MM.1S (cell line): Measurements from ENCODE around the gene DAND5.
"Not testable (repeated sequence)": the region's sequence is repeated elsewhere in the genome, so short reads cannot be mapped to it uniquely, and the experiment has no call there.

Experiments used
- DNase-seq: peaks from one replicate; pipeline ENCODE4 v3.0.0-alpha.2; 2015
- H2AFZ ChIP-seq: fragments of 300-600 bp; sonication (generic); 2 replicates; pipeline ENCODE4 v1.6.0; 2016; ENCODE audit warnings: antibody characterized with exemption, low read length
- H3F3A ChIP-seq: fragments of 300-600 bp; sonication (generic); 2 replicates; pipeline ENCODE4 v1.6.1; 2016; ENCODE audit warnings: mild to moderate bottlenecking, antibody characterized with exemption, low read length, moderate library complexity, mixed read lengths; ENCODE audit not compliant: insufficient read depth
- H3K27ac ChIP-seq: fragments of 300-600 bp; sonication (generic); 2 replicates; pipeline ENCODE4 v1.5.1; 2016; ENCODE audit warnings: mild to moderate bottlenecking, low read length
- H3K27me3 ChIP-seq: fragments of 300-600 bp; sonication (generic); replicated peaks from 2 replicates; pipeline ENCODE4 v1.6.0; 2016; ENCODE audit warnings: low read length; ENCODE audit not compliant: insufficient read depth
- H3K36me3 ChIP-seq: fragments of 300-600 bp; sonication (generic); replicated peaks from 2 replicates; pipeline ENCODE4 v1.6.1; 2016; ENCODE audit warnings: mild to moderate bottlenecking, low read length, mixed read lengths; ENCODE audit not compliant: insufficient read depth
- H3K4me1 ChIP-seq: fragments of 300-600 bp; sonication (generic); 2 replicates; pipeline ENCODE4 v1.6.1; 2016; ENCODE audit warnings: low read length, mixed read lengths
- H3K4me2 ChIP-seq: fragments of 300-600 bp; sonication (generic); 2 replicates; pipeline ENCODE4 v1.6.0; 2016; ENCODE audit warnings: low read depth, low read length
- H3K4me3 ChIP-seq: fragments of 300-600 bp; sonication (generic); 2 replicates; pipeline ENCODE4 v1.5.1; 2016; ENCODE audit warnings: low read length, mixed read lengths
- H3K79me2 ChIP-seq: fragments of 300-600 bp; sonication (generic); 2 replicates; pipeline ENCODE4 v1.6.1; 2016; ENCODE audit warnings: mixed run types, low read length, mixed read lengths
- H3K9ac ChIP-seq: fragments of 300-600 bp; sonication (generic); 2 replicates; pipeline ENCODE4 v1.6.1; 2016; ENCODE audit warnings: low read length, mixed read lengths
- H3K9me2 ChIP-seq: fragments of 300-600 bp; sonication (generic); replicated peaks from 2 replicates; pipeline ENCODE4 v1.6.1; 2016; ENCODE audit warnings: mild to moderate bottlenecking, low read length, mixed read lengths; ENCODE audit not compliant: insufficient read depth
- H3K9me3 ChIP-seq: fragments of 300-600 bp; sonication (generic); replicated peaks from 2 replicates; pipeline ENCODE4 v1.6.1; 2016; ENCODE audit warnings: mild to moderate bottlenecking, low read length, mixed read lengths; ENCODE audit not compliant: insufficient read depth
- H4K20me1 ChIP-seq: fragments of 300-600 bp; sonication (generic); 2 replicates; pipeline ENCODE4 v1.6.1; 2016; ENCODE audit warnings: mild to moderate bottlenecking, low read length, moderate library complexity, mixed read lengths; ENCODE audit not compliant: insufficient read depth
- EZH2 ChIP-seq: fragments of 300-600 bp; sonication (generic); optimal IDR thresholded peaks from 2 replicates; pipeline ENCODE3; 2017; ENCODE audit warnings: low read depth, mild to moderate bottlenecking, antibody characterized with exemption, low read length, mixed read lengths
- EZH2phosphoT487 ChIP-seq: fragments of 300-600 bp; sonication (generic); IDR thresholded peaks from 2 replicates; pipeline ENCODE4 v1.6.1; 2018; ENCODE audit warnings: antibody characterized with exemption, low read length
- TF ChIP-seq, protein P1 (sequence below): fragments of 300-600 bp; sonication (generic); IDR thresholded peaks from 2 replicates; pipeline ENCODE4 v1.5.1; 2016; ENCODE audit warnings: antibody characterized with exemption, low read length, mixed read lengths

DAND5 gene

DNA sequence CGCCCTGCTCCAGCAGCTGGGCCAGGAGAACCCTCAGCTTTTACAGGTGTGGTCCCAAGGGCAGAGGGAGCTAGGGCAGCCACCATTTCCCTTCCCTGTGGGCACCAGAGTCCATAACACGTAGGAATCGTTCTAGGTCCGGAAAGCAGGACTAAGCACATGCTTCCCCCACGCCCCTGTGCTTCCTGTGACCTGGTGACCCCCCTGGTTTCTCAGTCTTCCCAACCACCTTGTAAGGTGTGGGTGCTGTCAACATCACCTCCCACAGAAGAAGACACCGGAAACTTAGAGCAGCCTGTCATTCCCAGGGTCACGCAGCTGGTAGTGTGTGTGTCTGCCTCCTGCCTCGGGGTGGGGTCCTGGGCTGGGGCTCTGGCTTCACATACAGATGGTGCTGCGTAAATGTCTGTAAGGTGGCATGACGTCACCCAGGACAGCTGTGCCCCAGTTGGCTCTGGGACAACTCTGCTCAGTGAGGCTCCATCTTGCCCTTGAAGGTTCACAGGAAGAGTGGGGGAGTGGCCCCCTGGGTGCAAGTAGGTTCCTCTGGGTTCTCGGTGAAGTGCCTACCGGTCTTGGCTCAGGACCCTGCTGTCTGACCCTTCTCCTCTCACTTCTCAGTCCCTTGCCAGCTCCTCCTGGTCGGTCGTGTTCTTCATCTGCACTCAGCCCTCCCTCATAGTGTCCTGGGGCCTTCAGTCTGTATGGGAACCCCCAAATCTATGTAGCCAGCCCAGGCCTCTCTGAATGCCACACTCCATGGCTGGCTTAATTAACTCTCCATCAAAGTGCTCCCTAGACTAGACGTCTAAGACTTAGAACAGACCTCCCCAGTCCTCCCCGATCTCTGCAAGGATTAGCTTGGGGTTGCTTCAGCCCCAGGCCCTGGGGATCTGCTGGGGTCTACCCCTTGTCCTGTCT is 19.8 kb upstream of the DAND5 start:
- Histone ChIP-seq H3K4me1 (peaks cover 11% of the 10 kb centered on the region), H3F3A (peaks cover 40% of the 10 kb centered on the region), H4K20me1 (peaks cover 6% of the 10 kb centered on the region; the same call in 1 of the 2 replicates), H3K27me3 (no peaks in the 10 kb centered on the region), H2AFZ (no peak overlapping the region), H3K36me3 (peaks cover 21% of the 10 kb centered on the region), H3K4me3 (no peak overlapping the region), H3K79me2 (peaks cover 75% of the 10 kb centered on the region), H3K9ac (no peak overlapping the region), H3K9me3 (no peaks in the 10 kb centered on the region), H3K4me2 (no peak overlapping the region), H3K27ac (no peak overlapping the region), H3K9me2 (no peaks in the 10 kb centered on the region)
- no peak for DNase-seq
- TF ChIP-seq EZH2 (no peak), EZH2phosphoT487 (no peak)
- TF ChIP-seq, protein P1, sequence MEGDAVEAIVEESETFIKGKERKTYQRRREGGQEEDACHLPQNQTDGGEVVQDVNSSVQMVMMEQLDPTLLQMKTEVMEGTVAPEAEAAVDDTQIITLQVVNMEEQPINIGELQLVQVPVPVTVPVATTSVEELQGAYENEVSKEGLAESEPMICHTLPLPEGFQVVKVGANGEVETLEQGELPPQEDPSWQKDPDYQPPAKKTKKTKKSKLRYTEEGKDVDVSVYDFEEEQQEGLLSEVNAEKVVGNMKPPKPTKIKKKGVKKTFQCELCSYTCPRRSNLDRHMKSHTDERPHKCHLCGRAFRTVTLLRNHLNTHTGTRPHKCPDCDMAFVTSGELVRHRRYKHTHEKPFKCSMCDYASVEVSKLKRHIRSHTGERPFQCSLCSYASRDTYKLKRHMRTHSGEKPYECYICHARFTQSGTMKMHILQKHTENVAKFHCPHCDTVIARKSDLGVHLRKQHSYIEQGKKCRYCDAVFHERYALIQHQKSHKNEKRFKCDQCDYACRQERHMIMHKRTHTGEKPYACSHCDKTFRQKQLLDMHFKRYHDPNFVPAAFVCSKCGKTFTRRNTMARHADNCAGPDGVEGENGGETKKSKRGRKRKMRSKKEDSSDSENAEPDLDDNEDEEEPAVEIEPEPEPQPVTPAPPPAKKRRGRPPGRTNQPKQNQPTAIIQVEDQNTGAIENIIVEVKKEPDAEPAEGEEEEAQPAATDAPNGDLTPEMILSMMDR: no peak

DNA sequence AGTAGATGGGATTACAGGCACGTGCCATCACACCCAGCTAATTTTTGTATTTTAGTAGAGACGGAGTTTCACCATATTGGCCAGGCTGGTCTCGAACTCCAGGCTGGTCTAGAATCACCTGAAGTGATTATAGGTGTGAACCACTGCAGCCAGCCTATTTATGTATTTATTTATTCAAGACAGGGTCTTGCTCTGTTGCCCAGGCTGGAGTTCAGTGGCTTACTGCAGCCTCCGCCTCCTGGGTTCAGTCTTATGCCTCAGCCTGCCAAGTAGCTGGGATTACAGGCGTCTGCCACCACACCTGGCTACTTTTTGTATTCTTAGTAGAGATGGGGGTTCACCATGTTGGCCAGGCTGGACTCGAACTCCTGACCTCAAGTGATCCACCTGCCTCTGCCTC is 17.3 kb upstream of the DAND5 start:
- not testable (repeated sequence) for H3K9me3 ChIP-seq, H3K27me3 ChIP-seq, H4K20me1 ChIP-seq, DNase-seq, H3K27ac ChIP-seq, H3K9me2 ChIP-seq, H3K4me2 ChIP-seq, H3K4me3 ChIP-seq, H3K9ac ChIP-seq, H2AFZ ChIP-seq
- Histone ChIP-seq H3F3A (peaks cover 40% of the 10 kb centered on the region), H3K36me3 (peaks cover 21% of the 10 kb centered on the region), H3K4me1 (peaks cover 24% of the 10 kb centered on the region), H3K79me2 (peaks cover 86% of the 10 kb centered on the region)

DNA sequence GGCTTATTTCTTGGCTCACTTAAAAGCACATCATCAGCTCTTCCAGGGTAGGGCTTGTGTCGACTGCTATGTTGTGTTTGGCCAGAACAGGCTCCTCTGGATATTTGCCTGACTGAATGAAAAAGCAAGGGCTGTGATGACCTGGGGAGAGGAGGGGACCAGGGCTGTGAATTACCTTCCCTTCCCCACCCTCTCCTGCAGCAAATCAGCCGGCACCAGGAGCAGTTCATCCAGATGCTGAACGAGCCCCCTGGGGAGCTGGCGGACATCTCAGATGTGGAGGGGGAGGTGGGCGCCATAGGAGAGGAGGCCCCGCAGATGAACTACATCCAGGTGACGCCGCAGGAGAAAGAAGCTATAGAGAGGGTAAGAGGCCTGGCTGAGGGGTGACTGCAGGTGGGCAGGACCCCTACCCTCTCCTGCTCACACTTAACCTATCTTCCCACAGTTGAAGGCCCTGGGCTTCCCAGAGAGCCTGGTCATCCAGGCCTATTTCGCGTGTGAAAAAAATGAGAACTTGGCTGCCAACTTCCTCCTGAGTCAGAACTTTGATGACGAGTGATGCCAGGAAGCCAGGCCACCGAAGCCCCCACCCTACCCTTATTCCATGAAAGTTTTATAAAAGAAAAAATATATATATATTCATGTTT is 16.8 kb upstream of the DAND5 start:
- H3F3A ChIP-seq: peaks cover 37% of the 10 kb centered on the region
- no peak for TF ChIP-seq EZH2phosphoT487
- no peak for TF ChIP-seq EZH2
- TF ChIP-seq, protein P1: no peak
- peaks cover 6% of the 10 kb centered on the region; the same call in 1 of the 2 replicates for H4K20me1 ChIP-seq
- no peaks in the 10 kb centered on the region for H3K9me2 ChIP-seq
- peaks cover 24% of the 10 kb centered on the region for H3K4me1 ChIP-seq
- H3K4me2 ChIP-seq: no peak overlapping the region
- peaks cover 83% of the 10 kb centered on the region for H3K79me2 ChIP-seq
- H3K9ac ChIP-seq: no peak overlapping the region
- no peak overlapping the region for H3K27ac ChIP-seq
- H3K9me3 ChIP-seq: no peaks in the 10 kb centered on the region
- no peaks in the 10 kb centered on the region for H3K27me3 ChIP-seq
- no peak for DNase-seq
- no peak overlapping the region for H3K4me3 ChIP-seq
- H2AFZ ChIP-seq: no peak overlapping the region
- H3K36me3 ChIP-seq: peaks cover 18% of the 10 kb centered on the region
